GM10847 (cell line): Measurements from ENCODE around the gene ZNF534.

Experiments used
- POLR2A ChIP-seq: IDR thresholded peaks from 2 replicates; pipeline ENCODE4 v1.6.1; 2011; ENCODE audit not compliant: insufficient read length; ENCODE audit errors: extremely low read depth

ZNF534 gene

GRCh38 chr19:52492201-52492993, 63.4 kb downstream of the ZNF534 start:
- no peak for TF ChIP-seq POLR2A

GRCh38 chr19:52492994-52493470, 64.1 kb downstream of the ZNF534 start:
- no peak for TF ChIP-seq POLR2A

DNA sequence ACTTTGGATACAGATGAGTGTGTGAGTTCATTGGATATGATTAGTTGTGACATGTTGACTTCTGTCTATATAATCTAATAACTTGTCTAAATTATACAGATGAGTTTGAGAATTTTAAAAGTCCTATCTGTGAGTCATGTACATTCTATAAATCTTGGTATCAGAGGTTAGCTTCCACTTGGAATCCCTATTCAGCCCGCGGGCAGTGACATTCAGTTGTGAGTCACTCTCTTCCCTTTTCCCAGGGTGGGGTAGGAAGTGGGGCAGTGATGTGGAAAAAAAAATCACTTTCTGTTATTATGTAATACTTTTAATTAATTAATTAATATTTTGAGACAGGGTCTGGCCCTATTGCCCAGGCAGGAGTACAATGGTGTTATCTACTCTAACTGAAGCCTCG, 65.6 kb downstream of the ZNF534 start:
- no peak for TF ChIP-seq POLR2A

DNA sequence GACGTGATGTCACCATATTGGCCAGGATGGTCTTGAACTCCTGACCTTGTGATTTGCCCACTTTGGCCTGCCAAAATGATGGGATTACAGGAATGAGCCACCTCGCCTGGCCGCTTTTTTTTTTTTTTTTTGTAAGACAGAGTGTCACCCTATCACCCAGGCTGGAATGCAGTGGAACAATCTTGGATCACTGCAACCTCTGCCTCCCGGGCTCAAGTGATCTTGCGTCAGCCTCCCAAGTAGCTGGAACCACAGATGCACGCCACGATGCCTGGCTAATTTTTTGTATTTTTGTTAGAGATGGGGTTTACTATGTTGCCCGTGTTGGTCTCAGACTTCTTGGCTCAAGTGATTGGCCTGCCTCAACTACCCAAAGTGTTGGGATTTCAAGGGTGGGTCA, 69.6 kb downstream of the ZNF534 start:
- no peak for TF ChIP-seq POLR2A
